GM18498 (cell line): ENCODE data around the gene SLC6A19.

Source experiments
- ATAC-seq: cut with Tn5 transposase; IDR thresholded peaks from one replicate; pipeline ENCODE4 v1.9.1; 2021; ENCODE audit warnings: mild to moderate bottlenecking, moderate library complexity; ENCODE audit not compliant: unreplicated experiment

The SLC6A19 gene

GRCh38 chr5:1165864-1166263 is 35.5 kb upstream of the SLC6A19 start:
- ATAC-seq: no peak

- no peak for ATAC-seq
Measured at GRCh38 chr5:1166370-1166769, 35.0 kb upstream of the SLC6A19 start.

DNA sequence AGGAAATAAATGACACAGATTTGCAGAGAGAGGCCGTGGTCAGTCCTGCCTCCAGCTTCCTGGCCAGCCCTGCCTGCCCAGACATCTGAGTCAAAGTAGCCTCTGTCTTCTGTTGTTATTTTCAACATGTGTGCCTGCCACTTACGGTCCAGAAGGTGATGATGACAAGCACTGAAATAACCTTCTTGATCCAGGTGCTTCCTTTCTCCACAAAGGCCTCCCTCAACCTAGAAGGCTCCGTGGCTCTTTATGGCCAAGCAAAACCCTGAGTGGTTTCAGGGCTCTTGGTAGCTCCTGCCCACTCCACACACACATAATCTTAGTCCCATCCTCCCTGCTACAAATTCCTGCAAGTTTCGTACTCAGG is 34.1 kb upstream of the SLC6A19 start:
- no peak for ATAC-seq

- peak; percentile 63 for ATAC-seq
Measured at GRCh38 chr5:1167728-1168709, 33.4 kb upstream of the SLC6A19 start.

GRCh38 chr5:1168796-1169195 is 32.6 kb upstream of the SLC6A19 start:
- no peak for ATAC-seq

DNA sequence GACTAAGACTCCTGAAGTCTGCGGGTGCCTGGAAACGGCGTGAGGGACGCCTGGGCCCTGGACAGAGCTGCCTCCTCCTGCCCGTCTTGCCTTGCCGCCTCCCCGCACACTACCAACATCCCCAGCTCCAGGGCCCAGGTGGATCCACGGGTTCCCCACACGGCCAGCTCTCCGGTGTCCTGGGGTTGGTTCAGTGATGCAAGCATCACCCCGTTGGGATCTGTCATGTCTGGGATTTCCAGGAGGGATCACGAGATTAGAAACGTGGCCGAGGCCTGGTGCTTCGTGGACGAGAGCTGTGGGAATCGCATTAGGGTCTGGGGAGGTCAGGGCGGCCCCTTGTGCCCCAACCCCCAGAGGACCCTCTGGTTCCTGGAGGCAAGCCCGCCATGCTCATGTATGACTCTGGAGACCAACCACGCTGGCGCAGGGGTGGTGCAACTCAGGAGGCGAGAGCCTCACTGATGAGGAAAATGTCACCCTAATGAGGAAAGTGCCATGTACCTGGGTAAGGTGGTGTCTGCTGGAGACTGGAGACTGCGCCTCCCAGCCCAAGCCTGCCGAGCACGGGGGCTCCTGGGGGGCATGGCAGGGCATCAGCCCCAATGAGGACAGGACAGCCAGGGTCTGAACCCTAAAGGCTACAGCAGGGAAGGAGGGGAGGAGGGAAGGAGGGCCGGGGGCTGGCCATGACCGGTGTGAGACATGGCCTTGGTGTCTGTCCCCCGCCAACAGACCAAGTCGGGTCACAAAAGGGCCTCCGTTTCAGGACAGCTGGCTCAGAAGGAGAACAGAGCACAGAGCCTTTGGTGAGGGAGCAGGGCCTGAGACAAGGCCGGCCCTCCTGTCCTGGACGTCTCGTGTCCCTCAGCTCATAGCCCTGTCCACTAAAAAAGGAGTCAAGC is 31.9 kb upstream of the SLC6A19 start:
- ATAC-seq: no peak

DNA sequence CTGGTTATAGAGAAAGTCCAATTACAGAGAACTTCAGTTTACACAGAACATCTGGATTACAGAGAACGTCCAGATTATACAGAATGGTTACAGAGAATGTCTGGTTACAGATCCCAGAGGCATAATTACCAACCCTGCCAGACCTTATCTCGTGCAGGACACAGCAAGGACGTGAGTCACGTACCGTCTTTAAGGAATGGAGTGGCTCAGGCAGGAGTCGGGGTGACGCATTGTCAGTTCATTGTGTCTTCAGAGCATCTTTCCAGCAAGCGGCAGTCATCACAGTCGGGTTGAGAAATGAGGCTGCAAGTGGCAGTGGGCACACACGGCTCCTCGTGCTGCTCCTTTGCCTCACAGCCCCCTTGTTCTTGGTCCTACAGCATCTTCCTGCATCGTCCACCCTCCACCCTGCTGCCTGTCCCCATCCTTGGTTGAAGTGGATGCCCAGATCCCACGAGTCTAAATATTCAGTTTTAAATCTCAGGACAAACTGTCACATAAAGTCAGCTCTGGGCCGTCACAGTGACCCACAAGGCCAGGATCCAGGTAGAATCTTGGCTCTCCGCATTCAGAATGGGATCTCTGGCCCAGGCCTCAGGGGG is 30.0 kb upstream of the SLC6A19 start:
- no peak for ATAC-seq

- ATAC-seq: no peak
Measured at GRCh38 chr5:1172007-1172581, 29.3 kb upstream of the SLC6A19 start.

- ATAC-seq: no peak
Measured at GRCh38 chr5:1172670-1173404, 28.6 kb upstream of the SLC6A19 start.

- ATAC-seq: no peak
Measured at GRCh38 chr5:1173485-1174070, 27.8 kb upstream of the SLC6A19 start.

DNA sequence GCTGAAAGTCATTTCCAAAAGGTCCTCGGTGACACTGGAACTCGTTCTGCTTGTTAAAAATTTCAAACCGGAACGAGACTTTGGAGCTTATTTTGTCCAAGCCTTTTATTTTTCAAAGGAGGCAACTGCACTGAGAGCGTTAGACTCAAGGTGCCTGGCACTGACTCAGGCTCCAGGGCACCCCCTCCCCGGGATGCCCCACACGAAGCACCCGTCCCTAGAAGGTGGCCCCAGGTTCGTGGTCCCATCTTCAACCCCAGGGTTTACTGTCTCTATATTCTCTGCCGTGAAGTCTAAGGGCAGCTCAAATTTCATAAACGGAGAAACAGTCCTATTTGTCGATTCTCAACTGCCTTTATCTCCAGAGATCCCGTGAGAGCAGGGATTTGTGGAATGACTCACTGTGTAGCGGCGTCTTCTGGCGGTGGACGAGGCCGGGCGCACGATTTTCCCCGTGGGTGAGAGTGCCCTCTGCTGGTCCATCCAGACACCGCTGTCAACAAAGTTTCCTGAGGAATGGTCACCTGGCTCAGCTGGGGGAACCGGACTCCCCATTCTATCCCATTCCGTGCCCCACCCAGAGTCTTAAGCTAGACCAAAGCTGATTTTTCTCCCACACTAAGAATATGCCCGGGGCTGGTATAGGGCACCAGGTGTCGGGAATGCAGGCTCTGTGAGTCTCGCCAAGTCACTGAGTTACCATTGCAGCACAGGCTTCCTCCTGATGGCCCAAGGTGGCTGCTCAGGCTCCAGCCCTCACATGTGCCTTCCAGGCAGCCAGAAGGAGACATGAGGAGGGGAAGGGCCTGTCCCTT is 27.1 kb upstream of the SLC6A19 start:
- ATAC-seq: no peak

DNA sequence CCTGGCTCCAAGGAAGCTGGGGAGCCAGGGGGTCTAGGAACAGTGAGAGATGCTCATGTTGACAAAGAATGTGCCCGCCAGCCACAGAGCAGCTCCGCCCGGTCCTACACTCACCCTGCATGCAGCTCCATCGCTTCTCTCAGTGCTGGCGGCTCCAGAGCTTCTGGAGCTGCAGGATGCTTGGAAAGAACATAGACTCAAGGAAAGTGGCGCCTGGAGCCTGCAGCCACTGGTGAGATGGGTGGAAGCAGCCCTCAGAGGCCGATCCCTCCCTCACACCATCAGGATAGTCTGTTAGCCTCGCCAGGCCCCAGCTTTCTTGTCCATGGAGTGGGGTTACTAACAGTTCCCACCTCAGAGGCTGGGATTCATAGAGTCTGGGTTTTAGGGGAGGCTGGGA is 26.4 kb upstream of the SLC6A19 start:
- no peak for ATAC-seq

- ATAC-seq: no peak
Measured at GRCh38 chr5:1175801-1176472, 25.5 kb upstream of the SLC6A19 start.

GRCh38 chr5:1176473-1177391 is 24.7 kb upstream of the SLC6A19 start:
- ATAC-seq: no peak

GRCh38 chr5:1177826-1178528 is 23.4 kb upstream of the SLC6A19 start:
- ATAC-seq: no peak

GRCh38 chr5:1178529-1179382 is 22.6 kb upstream of the SLC6A19 start:
- no peak for ATAC-seq
